ENCODE results near the gene RNF144A.

Gene RNF144A

GRCh38 chr2:6885551-6885950 lies 31.7 kb upstream of the RNF144A start:
- H3K36me3 ChIP-seq, result no peaks in the 10 kb centered on the region

GRCh38 chr2:6885968-6886367 lies 31.2 kb upstream of the RNF144A start:
- Histone ChIP-seq H3K4me3 (ENCODE audit: low read depth, low read length) (no peak overlapping the region), H3K27me3 (ENCODE audit: insufficient read depth, low read depth, severe bottlenecking) (peaks cover 2% of the 10 kb centered on the region), H3K36me3 (no peaks in the 10 kb centered on the region), H3K27ac (no peak overlapping the region), H3K9me3 (ENCODE audit: severe bottlenecking) (no peaks in the 10 kb centered on the region)
- TF ChIP-seq CTCF (IDR thresholded peaks at IDR 0.05; ENCODE audit: low read depth, low read length), result no peak
- DNase-seq, result no peak

More at GRCh38 chr2:6885551-6885950, 31.7 kb upstream of the RNF144A start:
- Histone ChIP-seq H3K27me3 (ENCODE audit: insufficient read depth, low read depth, severe bottlenecking) (peaks cover 2% of the 10 kb centered on the region), H3K4me3 (ENCODE audit: low read depth, low read length) (no peak overlapping the region), H3K27ac (no peak overlapping the region), H3K9me3 (ENCODE audit: severe bottlenecking) (no peaks in the 10 kb centered on the region)
- no peak for TF ChIP-seq CTCF (IDR thresholded peaks at IDR 0.05; ENCODE audit: low read depth, low read length)
- DNase-seq, result no peak

- no peaks in the 10 kb centered on the region for H3K27me3 ChIP-seq (ENCODE audit: insufficient read depth, low read depth, severe bottlenecking)
- DNase-seq, result no peak
- H3K36me3 ChIP-seq, result no peaks in the 10 kb centered on the region
- no peak overlapping the region for H3K4me3 ChIP-seq (ENCODE audit: low read depth, low read length)
- TF ChIP-seq CTCF (IDR thresholded peaks at IDR 0.05; ENCODE audit: low read depth, low read length), result no peak
- H3K9me3 ChIP-seq (ENCODE audit: severe bottlenecking), result no peaks in the 10 kb centered on the region
- no peak overlapping the region for H3K27ac ChIP-seq
These were observed 29.4 kb upstream of the RNF144A start for GRCh38 chr2:6887751-6888192.

- DNase-seq, result no peak
- Histone ChIP-seq H3K27ac (no peak overlapping the region), H3K9me3 (ENCODE audit: severe bottlenecking) (no peaks in the 10 kb centered on the region), H3K27me3 (ENCODE audit: insufficient read depth, low read depth, severe bottlenecking) (no peaks in the 10 kb centered on the region), H3K36me3 (no peaks in the 10 kb centered on the region), H3K4me3 (ENCODE audit: low read depth, low read length) (no peak overlapping the region)
- TF ChIP-seq CTCF (IDR thresholded peaks at IDR 0.05; ENCODE audit: low read depth, low read length), result no peak
These were observed 28.5 kb upstream of the RNF144A start for GRCh38 chr2:6888724-6889123.

- TF ChIP-seq CTCF (IDR thresholded peaks at IDR 0.05; ENCODE audit: low read depth, low read length), result no peak
- Histone ChIP-seq H3K4me3 (ENCODE audit: low read depth, low read length) (no peak overlapping the region), H3K36me3 (no peaks in the 10 kb centered on the region)
These were observed 23.2 kb upstream of the RNF144A start for GRCh38 chr2:6893876-6894482.

More at GRCh38 chr2:6893876-6894482, 23.2 kb upstream of the RNF144A start:
- DNase-seq, result no peak
- H3K27ac ChIP-seq, result no peak overlapping the region
- no peaks in the 10 kb centered on the region for H3K27me3 ChIP-seq (ENCODE audit: insufficient read depth, low read depth, severe bottlenecking)
- no peaks in the 10 kb centered on the region for H3K9me3 ChIP-seq (ENCODE audit: severe bottlenecking)

All from WERI-Rb-1 (cell line).